Mesenchymal stem cell (in vitro differentiated cells and primary cell): ENCODE measurements around the gene KCNJ16. TPM values are rescaled to one million over a fixed set of nuclear protein-coding genes. Genes with fewer than 3 reads are reported as not detected.
A peak's percentile ranks its signal among the peaks of the same experiment; 100 is the strongest.

Source experiments
- DNase-seq: peaks from one replicate; pipeline ENCODE4 v3.0.0-alpha.2; 2013
- H2AFZ ChIP-seq: one replicate; pipeline ENCODE4 v1.6.1; 2013; ENCODE audit warnings: low read depth, mild to moderate bottlenecking, control low read depth, inconsistent platforms, low read length, moderate library complexity
- H2AK5ac ChIP-seq: 2 replicates; pipeline ENCODE4 v1.6.1; 2013; ENCODE audit warnings: low read length, moderate library complexity, mild to moderate bottlenecking, inconsistent platforms; ENCODE audit not compliant: severe bottlenecking
- H2BK120ac ChIP-seq: one replicate; pipeline ENCODE4 v1.6.1; 2013; ENCODE audit warnings: low read depth, mild to moderate bottlenecking, inconsistent platforms, low read length, moderate library complexity
- H2BK12ac ChIP-seq, 2 experiments: one replicate each; pipeline ENCODE4 v1.6.1; 2013; ENCODE audit warnings: inconsistent platforms in 2 of 2, low read length in 2 of 2, mild to moderate bottlenecking in 2 of 2, moderate library complexity in 2 of 2, control low read depth in 1 of 2
- H2BK15ac ChIP-seq: one replicate; pipeline ENCODE4 v1.6.1; 2013; ENCODE audit warnings: mild to moderate bottlenecking, low read depth, inconsistent platforms; ENCODE audit not compliant: poor library complexity, severe bottlenecking
- H2BK5ac ChIP-seq: 2 replicates; pipeline ENCODE4 v1.6.1; 2013; ENCODE audit warnings: low read depth, mild to moderate bottlenecking, low read length, control low read depth, inconsistent platforms; ENCODE audit not compliant: poor library complexity, severe bottlenecking
- H3K14ac ChIP-seq, 2 experiments: one replicate each; pipeline ENCODE4 v1.6.1; 2013; ENCODE audit warnings: inconsistent platforms in 2 of 2, low read length in 2 of 2, control low read depth in 1 of 2, mild to moderate bottlenecking in 1 of 2, moderate library complexity in 1 of 2
- H3K18ac ChIP-seq, 2 experiments: one replicate each; pipeline ENCODE4 v1.6.1; 2013; ENCODE audit warnings: inconsistent platforms in 2 of 2, low read length in 2 of 2, control low read depth in 1 of 2, low read depth in 1 of 2, mild to moderate bottlenecking in 1 of 2
- H3K23ac ChIP-seq, 2 experiments: one replicate each; pipeline ENCODE4 v1.6.1; 2013; ENCODE audit warnings: inconsistent platforms in 2 of 2, low read length in 2 of 2, mild to moderate bottlenecking in 2 of 2, moderate library complexity in 2 of 2, control low read depth in 1 of 2
- H3K27ac ChIP-seq: 2 replicates; pipeline ENCODE4 v1.5.1; 2013; ENCODE audit warnings: mild to moderate bottlenecking, moderate library complexity, low read length, control low read depth, inconsistent platforms; ENCODE audit not compliant: poor library complexity, severe bottlenecking
- H3K27me3 ChIP-seq, 2 experiments: 2 replicates each; pipeline versions ENCODE4 v1.6.1 to v1.7.0; 2013; ENCODE audit warnings: low read length in 2 of 2, mild to moderate bottlenecking in 2 of 2, moderate library complexity in 2 of 2, control low read depth in 1 of 2, inconsistent platforms in 1 of 2; ENCODE audit not compliant: control insufficient read depth in 1 of 2, insufficient read depth in 1 of 2
- H3K36me3 ChIP-seq, 2 experiments: 2 replicates each; pipeline versions ENCODE4 v1.6.1 to v1.7.0; 2013; ENCODE audit warnings: low read length in 2 of 2, control low read depth in 1 of 2, inconsistent platforms in 1 of 2, low read depth in 1 of 2, mild to moderate bottlenecking in 1 of 2; ENCODE audit not compliant: insufficient read depth in 2 of 2, control insufficient read depth in 1 of 2
- H3K4ac ChIP-seq, 2 experiments: one replicate each; pipeline ENCODE4 v1.6.1; 2013; ENCODE audit warnings: inconsistent platforms in 2 of 2, low read length in 2 of 2, mild to moderate bottlenecking in 2 of 2, moderate library complexity in 2 of 2, control low read depth in 1 of 2, low read depth in 1 of 2
- H3K4me1 ChIP-seq: 2 replicates; pipeline ENCODE4 v1.6.1; 2013; ENCODE audit warnings: low read depth, low read length, control low read depth; ENCODE audit not compliant: control insufficient read depth, insufficient read depth
- H3K4me2 ChIP-seq: 2 replicates; pipeline ENCODE4 v1.6.1; 2013; ENCODE audit warnings: low read length, mild to moderate bottlenecking, inconsistent platforms; ENCODE audit not compliant: poor library complexity, severe bottlenecking
- H3K4me3 ChIP-seq, 2 experiments: 2 replicates each; pipeline versions ENCODE4 v1.5.1 to v1.7.0; 2013; ENCODE audit warnings: low read length in 2 of 2, mild to moderate bottlenecking in 2 of 2, control low read depth in 1 of 2, low read depth in 1 of 2; ENCODE audit not compliant: insufficient read depth in 1 of 2
- H3K79me1 ChIP-seq: replicated peaks from 2 replicates; pipeline ENCODE4 v1.6.1; 2013; ENCODE audit warnings: mild to moderate bottlenecking, control low read depth, low read length, inconsistent platforms; ENCODE audit not compliant: poor library complexity, severe bottlenecking
- H3K9ac ChIP-seq: 2 replicates; pipeline ENCODE4 v1.7.0; 2013; ENCODE audit warnings: mild to moderate bottlenecking, low read length, moderate library complexity
- H3K9me3 ChIP-seq: 2 replicates; pipeline ENCODE4 v1.7.0; 2013; ENCODE audit warnings: mild to moderate bottlenecking, low read length; ENCODE audit not compliant: control insufficient read depth
- H4K8ac ChIP-seq: one replicate; pipeline ENCODE4 v1.6.1; 2013; ENCODE audit warnings: inconsistent platforms, mild to moderate bottlenecking, low read length, moderate library complexity
- H4K91ac ChIP-seq: one replicate; pipeline ENCODE4 v1.6.1; 2013; ENCODE audit warnings: mild to moderate bottlenecking, low read length, inconsistent platforms
- WGBS: methylation state at CpG from one replicate; pipeline ENCODE4 v1.1.7; 2013; ENCODE audit warnings: mixed read lengths; 5-methylcytosine and 5-hydroxymethylcytosine counted together
- polyA plus RNA-seq, 2 experiments: library from polyadenylated mRNA; stranded (reverse); fragments of 200-250 nt; gene quantifications; one replicate each; pipeline ENCODE4 v1.2.3, GENCODE V29; 2013

Gene KCNJ16
- 0.01 TPM for polyA plus RNA-seq (2013, experiment 1 of 2)
- not detected for polyA plus RNA-seq (2013, experiment 2 of 2)

DNA sequence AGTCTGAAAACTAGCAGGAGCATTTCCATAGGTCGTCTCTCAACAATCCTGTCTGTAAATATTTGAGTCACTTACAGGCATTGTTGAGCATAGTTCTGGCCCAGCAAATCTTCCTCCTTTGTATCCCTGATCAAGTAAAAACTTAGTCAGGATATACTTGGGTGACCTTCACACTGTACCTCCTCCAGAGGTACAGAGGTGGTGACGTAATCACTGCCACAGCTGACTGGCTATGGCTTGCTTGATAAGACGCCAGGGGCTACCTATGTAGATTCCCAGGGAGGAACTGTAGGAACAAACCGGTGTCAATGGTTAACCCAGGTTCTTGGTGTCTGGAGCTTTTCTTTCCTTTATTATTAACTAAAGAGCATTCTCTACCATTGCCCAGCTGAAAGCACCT is at the start of gene KCNJ16:
Gene KCNJ16 (plus strand): TSS at position 270 of the 400 bp plus-strand sequence. CDS start 56,863 bp downstream, outside the sequence.
- H3K9me3 ChIP-seq: no peaks in the 10 kb centered on the region
- no peak within 1 kb of the TSS for H4K8ac ChIP-seq
- peak within 1 kb of the TSS; percentile 93 for H2AK5ac ChIP-seq
- no peak within 1 kb of the TSS for H4K91ac ChIP-seq
- no peak within 1 kb of the TSS for H3K14ac ChIP-seq
- H3K18ac ChIP-seq: peak within 1 kb of the TSS in 1 of 2 experiments; percentile 43
- H2BK12ac ChIP-seq: peak within 1 kb of the TSS in 1 of 2 experiments; percentile 63
- H3K4me1 ChIP-seq: peaks cover 2% of the 10 kb centered on the region
- H2BK120ac ChIP-seq: no peak within 1 kb of the TSS
- H3K4me2 ChIP-seq: peak within 1 kb of the TSS; percentile 25
- H3K79me1 ChIP-seq: peaks cover 3% of the 10 kb centered on the region
- H3K27ac ChIP-seq: peak within 1 kb of the TSS; percentile 96
- 75% methylated on average over 3 of the region's 4 CpGs for WGBS
- no peak within 1 kb of the TSS for H3K4me3 ChIP-seq
- peak within 1 kb of the TSS; percentile 68 for H2BK5ac ChIP-seq
- no peak within 1 kb of the TSS for H3K4ac ChIP-seq
- H2AFZ ChIP-seq: no peak within 1 kb of the TSS
- no peak within 1 kb of the TSS for H3K9ac ChIP-seq
- no peaks in the 10 kb centered on the region for H3K27me3 ChIP-seq
- no peak within 1 kb of the TSS for H3K23ac ChIP-seq
- no peak within 1 kb of the TSS for H2BK15ac ChIP-seq
- H3K36me3 ChIP-seq: no peaks in the 10 kb centered on the region
- no peak for DNase-seq

DNA sequence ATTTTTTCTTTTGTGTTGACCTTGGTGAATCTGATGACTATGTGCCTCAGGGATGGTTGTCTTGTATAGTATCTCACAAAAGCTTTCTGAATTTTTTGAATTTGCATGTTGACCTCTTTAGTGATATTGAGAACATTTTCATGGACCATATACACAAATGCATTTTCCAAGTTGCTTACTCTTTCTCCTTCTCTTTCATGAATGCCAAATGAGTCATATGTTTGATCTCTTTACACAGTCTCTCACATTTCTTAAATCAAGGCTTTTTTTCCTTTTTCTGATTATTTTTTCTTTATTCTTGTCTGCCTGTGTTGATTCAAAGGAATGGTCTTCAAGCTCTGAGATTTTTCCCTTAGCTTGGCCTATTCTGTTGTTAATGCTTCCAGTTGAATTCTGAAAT is 46.6 kb upstream of the KCNJ16 start:
- Histone ChIP-seq H3K14ac (no peak overlapping the region), H2BK120ac (no peak overlapping the region), H2BK5ac (no peak overlapping the region), H2AK5ac (no peak overlapping the region), H3K36me3 (no peaks in the 10 kb centered on the region), H2BK12ac (no peak overlapping the region), H3K4me1 (no peaks in the 10 kb centered on the region), H3K4ac (no peak overlapping the region), H2BK15ac (no peak overlapping the region), H4K8ac (no peak overlapping the region), H3K9me3 (peaks cover 5% of the 10 kb centered on the region), H3K18ac (no peak overlapping the region), H3K79me1 (no peaks in the 10 kb centered on the region), H3K27ac (no peak overlapping the region), H3K4me3 (no peak overlapping the region), H3K4me2 (no peak overlapping the region), H3K27me3 (no peaks in the 10 kb centered on the region), H3K23ac (no peak overlapping the region), H3K9ac (no peak overlapping the region), H4K91ac (no peak overlapping the region), H2AFZ (no peak overlapping the region)
- DNase-seq: no peak

DNA sequence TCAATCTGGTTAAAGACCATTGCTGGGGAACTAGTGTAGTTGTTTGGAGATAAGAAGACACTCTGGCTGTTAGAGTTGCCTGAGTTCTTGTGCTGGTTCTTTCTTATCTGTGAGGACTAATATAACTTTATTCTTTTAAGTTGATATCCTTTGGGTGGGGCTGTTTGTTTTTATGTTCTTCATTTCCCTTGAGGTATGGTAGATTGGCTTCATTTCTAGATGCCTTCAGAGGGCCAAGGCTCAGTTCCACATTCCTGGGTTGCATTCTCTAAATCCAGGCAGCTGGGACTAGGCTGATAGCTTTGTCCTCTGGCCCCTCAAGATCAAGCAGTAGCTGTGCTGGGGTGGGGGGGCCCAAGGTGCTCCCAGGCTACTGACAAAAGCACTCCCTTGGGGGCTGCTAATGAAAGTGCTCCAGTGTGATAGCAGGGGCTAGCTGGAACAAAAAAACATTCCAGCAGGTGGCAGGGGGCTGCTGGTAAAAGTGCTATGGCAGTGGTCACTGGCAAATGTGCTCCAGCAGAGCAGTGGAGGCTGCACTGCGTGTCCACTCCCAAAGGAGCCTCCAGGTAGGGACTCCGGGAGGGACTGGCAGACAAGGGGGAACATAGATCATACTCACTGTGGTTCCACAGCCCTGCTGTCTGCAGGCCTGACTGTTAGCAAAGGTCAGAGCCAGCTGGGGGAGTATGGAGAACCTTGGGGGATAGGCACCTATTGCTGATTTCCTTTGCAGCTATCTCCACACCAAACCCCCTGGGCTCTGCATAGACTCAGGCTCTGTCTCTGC is 45.9 kb upstream of the KCNJ16 start:
- Histone ChIP-seq H2BK5ac (no peak overlapping the region), H3K23ac (no peak overlapping the region), H3K18ac (peak overlapping the region in 1 of 2 experiments; percentile 0), H3K4me3 (no peak overlapping the region), H2BK15ac (no peak overlapping the region), H2AFZ (peak overlapping the region; percentile 36), H3K4me1 (no peaks in the 10 kb centered on the region), H2BK12ac (no peak overlapping the region), H4K91ac (no peak overlapping the region), H2BK120ac (no peak overlapping the region), H3K9me3 (peaks cover 5% of the 10 kb centered on the region), H3K4me2 (no peak overlapping the region), H3K27ac (no peak overlapping the region), H3K14ac (peak overlapping the region in 1 of 2 experiments; percentile 46), H3K9ac (no peak overlapping the region), H2AK5ac (no peak overlapping the region), H3K4ac (no peak overlapping the region), H3K79me1 (no peaks in the 10 kb centered on the region), H4K8ac (peak overlapping the region; percentile 4), H3K27me3 (no peaks in the 10 kb centered on the region), H3K36me3 (no peaks in the 10 kb centered on the region)
- DNase-seq: no peak
- 93% methylated on average over 2 of the region's 2 CpGs for WGBS

DNA sequence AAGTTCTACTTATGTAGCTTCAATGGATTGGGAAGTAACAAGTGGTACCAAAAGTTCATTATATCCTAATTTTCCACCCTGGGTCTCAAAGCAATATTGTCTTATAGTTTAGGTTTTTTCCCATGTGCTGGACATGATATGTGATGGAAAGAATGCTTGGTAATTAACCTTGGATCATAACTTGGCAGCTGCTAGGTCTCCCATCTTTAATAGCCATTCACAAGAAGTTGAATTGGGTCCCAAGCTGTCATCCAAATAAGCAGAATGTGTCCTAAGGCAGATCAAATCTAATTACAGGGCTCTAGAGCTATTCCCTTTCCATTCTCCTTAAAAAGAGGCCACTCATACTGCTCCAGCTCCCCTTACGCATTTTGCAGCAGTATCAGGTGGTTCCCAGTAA is 44.7 kb upstream of the KCNJ16 start:
- H3K18ac ChIP-seq: no peak overlapping the region
- no peak overlapping the region for H3K4me2 ChIP-seq
- no peak overlapping the region for H3K14ac ChIP-seq
- H2BK5ac ChIP-seq: no peak overlapping the region
- H3K27me3 ChIP-seq: no peaks in the 10 kb centered on the region
- H2BK15ac ChIP-seq: no peak overlapping the region
- H3K9me3 ChIP-seq: peaks cover 5% of the 10 kb centered on the region
- H2AK5ac ChIP-seq: no peak overlapping the region
- H2BK120ac ChIP-seq: no peak overlapping the region
- no peak overlapping the region for H3K9ac ChIP-seq
- no peak for DNase-seq
- WGBS: 100% methylated on average over 1 of the region's 1 CpG
- H3K27ac ChIP-seq: no peak overlapping the region
- no peak overlapping the region for H4K91ac ChIP-seq
- no peaks in the 10 kb centered on the region for H3K36me3 ChIP-seq
- no peaks in the 10 kb centered on the region for H3K4me1 ChIP-seq
- H2AFZ ChIP-seq: no peak overlapping the region
- H3K23ac ChIP-seq: no peak overlapping the region
- no peak overlapping the region for H4K8ac ChIP-seq
- no peak overlapping the region for H3K4ac ChIP-seq
- H3K79me1 ChIP-seq: no peaks in the 10 kb centered on the region
- no peak overlapping the region for H3K4me3 ChIP-seq
- H2BK12ac ChIP-seq: no peak overlapping the region
